ENCODE data around the gene RFNG. TPM values are rescaled to one million over a fixed set of nuclear protein-coding genes. Genes with fewer than 3 reads are reported as not detected.
A peak's percentile ranks its signal among the peaks of the same experiment; 100 is the strongest.

Gene RFNG
- total and polyA plus RNA-seq, 2 of the 13 experiments (the other 11 are each of a cell fraction or from before 2014, with no cell fraction given), result 61.4 to 64.0 TPM

GRCh38 chr17:82016061-82016874 lies 35.3 kb downstream of the RFNG start (continued):
- TF ChIP-seq, protein P1, sequence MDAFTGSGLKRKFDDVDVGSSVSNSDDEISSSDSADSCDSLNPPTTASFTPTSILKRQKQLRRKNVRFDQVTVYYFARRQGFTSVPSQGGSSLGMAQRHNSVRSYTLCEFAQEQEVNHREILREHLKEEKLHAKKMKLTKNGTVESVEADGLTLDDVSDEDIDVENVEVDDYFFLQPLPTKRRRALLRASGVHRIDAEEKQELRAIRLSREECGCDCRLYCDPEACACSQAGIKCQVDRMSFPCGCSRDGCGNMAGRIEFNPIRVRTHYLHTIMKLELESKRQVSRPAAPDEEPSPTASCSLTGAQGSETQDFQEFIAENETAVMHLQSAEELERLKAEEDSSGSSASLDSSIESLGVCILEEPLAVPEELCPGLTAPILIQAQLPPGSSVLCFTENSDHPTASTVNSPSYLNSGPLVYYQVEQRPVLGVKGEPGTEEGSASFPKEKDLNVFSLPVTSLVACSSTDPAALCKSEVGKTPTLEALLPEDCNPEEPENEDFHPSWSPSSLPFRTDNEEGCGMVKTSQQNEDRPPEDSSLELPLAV (CRISPR knock-in tag; conservative IDR thresholded peaks at IDR 0.05; ENCODE audit: low read depth), result no peak
- TF ChIP-seq SP140L (CRISPR knock-in tag; IDR thresholded peaks at IDR 0.05; ENCODE audit: borderline replicate concordance), result no peak
- no peak for TF ChIP-seq ZNF644 (CRISPR knock-in tag; IDR thresholded peaks at IDR 0.05; ENCODE audit: low read depth)
- TF ChIP-seq GATAD2A (CRISPR knock-in tag; IDR thresholded peaks at IDR 0.05), result no peak
- TF ChIP-seq, protein P2, sequence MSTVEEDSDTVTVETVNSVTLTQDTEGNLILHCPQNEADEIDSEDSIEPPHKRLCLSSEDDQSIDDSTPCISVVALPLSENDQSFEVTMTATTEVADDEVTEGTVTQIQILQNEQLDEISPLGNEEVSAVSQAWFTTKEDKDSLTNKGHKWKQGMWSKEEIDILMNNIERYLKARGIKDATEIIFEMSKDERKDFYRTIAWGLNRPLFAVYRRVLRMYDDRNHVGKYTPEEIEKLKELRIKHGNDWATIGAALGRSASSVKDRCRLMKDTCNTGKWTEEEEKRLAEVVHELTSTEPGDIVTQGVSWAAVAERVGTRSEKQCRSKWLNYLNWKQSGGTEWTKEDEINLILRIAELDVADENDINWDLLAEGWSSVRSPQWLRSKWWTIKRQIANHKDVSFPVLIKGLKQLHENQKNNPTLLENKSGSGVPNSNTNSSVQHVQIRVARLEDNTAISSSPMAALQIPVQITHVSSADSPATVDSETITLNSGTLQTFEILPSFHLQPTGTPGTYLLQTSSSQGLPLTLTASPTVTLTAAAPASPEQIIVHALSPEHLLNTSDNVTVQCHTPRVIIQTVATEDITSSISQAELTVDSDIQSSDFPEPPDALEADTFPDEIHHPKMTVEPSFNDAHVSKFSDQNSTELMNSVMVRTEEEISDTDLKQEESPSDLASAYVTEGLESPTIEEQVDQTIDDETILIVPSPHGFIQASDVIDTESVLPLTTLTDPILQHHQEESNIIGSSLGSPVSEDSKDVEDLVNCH (CRISPR knock-in tag; IDR thresholded peaks at IDR 0.05), result no peak
- no peak for TF ChIP-seq ZNF407 (CRISPR knock-in tag; IDR thresholded peaks at IDR 0.05; ENCODE audit: not compliant biosample characterization)
- TF ChIP-seq ZNF788 (CRISPR knock-in tag; IDR thresholded peaks at IDR 0.05; ENCODE audit: borderline replicate concordance), result 0 out of 2 replicates have a peak, but pooled peaks have one; percentile 12
- TF ChIP-seq ZNF552 (CRISPR knock-in tag; IDR thresholded peaks at IDR 0.05; ENCODE audit: borderline replicate concordance), result no peak
- TF ChIP-seq, protein P3, sequence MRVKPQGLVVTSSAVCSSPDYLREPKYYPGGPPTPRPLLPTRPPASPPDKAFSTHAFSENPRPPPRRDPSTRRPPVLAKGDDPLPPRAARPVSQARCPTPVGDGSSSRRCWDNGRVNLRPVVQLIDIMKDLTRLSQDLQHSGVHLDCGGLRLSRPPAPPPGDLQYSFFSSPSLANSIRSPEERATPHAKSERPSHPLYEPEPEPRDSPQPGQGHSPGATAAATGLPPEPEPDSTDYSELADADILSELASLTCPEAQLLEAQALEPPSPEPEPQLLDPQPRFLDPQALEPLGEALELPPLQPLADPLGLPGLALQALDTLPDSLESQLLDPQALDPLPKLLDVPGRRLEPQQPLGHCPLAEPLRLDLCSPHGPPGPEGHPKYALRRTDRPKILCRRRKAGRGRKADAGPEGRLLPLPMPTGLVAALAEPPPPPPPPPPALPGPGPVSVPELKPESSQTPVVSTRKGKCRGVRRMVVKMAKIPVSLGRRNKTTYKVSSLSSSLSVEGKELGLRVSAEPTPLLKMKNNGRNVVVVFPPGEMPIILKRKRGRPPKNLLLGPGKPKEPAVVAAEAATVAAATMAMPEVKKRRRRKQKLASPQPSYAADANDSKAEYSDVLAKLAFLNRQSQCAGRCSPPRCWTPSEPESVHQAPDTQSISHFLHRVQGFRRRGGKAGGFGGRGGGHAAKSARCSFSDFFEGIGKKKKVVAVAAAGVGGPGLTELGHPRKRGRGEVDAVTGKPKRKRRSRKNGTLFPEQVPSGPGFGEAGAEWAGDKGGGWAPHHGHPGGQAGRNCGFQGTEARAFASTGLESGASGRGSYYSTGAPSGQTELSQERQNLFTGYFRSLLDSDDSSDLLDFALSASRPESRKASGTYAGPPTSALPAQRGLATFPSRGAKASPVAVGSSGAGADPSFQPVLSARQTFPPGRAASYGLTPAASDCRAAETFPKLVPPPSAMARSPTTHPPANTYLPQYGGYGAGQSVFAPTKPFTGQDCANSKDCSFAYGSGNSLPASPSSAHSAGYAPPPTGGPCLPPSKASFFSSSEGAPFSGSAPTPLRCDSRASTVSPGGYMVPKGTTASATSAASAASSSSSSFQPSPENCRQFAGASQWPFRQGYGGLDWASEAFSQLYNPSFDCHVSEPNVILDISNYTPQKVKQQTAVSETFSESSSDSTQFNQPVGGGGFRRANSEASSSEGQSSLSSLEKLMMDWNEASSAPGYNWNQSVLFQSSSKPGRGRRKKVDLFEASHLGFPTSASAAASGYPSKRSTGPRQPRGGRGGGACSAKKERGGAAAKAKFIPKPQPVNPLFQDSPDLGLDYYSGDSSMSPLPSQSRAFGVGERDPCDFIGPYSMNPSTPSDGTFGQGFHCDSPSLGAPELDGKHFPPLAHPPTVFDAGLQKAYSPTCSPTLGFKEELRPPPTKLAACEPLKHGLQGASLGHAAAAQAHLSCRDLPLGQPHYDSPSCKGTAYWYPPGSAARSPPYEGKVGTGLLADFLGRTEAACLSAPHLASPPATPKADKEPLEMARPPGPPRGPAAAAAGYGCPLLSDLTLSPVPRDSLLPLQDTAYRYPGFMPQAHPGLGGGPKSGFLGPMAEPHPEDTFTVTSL (CRISPR knock-in tag; IDR thresholded peaks at IDR 0.05; ENCODE audit: borderline replicate concordance), result no peak
